ENCODE data around the gene GPR156. TPM values are rescaled to one million over a fixed set of nuclear protein-coding genes. Genes with fewer than 3 reads are reported as not detected.

GPR156 gene
- total and polyA plus RNA-seq, 9 of the 15 experiments (the other 6 are each of a cell fraction or from before 2014, with no cell fraction given): 0.07 to 0.14 (median 0.12) TPM; not detected in 5

DNA sequence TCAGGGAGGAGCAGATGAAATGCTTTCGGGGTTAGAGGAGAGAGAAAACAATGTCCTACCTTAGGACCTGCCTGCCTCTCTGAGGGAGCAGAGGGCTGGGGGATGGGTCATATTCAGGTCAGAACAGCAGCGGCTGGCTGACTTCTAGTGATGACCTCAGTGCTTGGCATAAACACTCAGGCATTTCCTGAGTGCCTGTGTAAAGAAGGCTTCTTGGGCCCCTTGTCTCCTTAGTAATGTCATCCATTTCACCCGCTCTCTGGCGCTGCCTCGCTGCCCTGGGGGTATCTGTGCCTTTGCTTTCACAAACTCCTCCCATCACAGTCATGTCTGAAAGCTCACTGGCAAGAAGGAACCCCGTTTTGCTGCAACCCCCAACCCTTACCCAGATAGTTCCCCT, 107.9 kb downstream of the GPR156 start:
- H3K4me1 ChIP-seq (replicated peaks in 1 of 2; ENCODE audit: control insufficient read depth in 2 of 2, insufficient read depth in 2 of 2, low read length in 2 of 2): no peaks in the 10 kb centered on the region
- H3K79me2 ChIP-seq (ENCODE audit: control insufficient read depth, insufficient read depth, low read length): no peaks in the 10 kb centered on the region
- ChIA-PET POLR2A (no interaction called here), CTCF (ENCODE audit: low intra/inter-chr PET ratio) (no interaction called here)
- no peak overlapping the region for H3K9ac ChIP-seq (ENCODE audit: insufficient read depth in 1 of 2, low read depth in 2 of 2, low read length in 2 of 2)
- no peak overlapping the region for H3K27ac ChIP-seq (ENCODE audit: extremely low read depth, low read depth, low read length)
- FAIRE-seq (no peak), DNase-seq (ENCODE audit: extremely low read depth in 1 of 4, low spot score in 3 of 4) (no peak), ATAC-seq (no peak; the same call in 2 of the 3 replicates)
- no TSS peak for BruUV-seq (replicated peaks)
- H3K27me3 ChIP-seq (ENCODE audit: control insufficient read depth in 2 of 2, insufficient read depth in 2 of 2, low read length in 2 of 2): peaks cover 0 to 14% of the 10 kb centered on the region in 2 experiments; a peak in 3 of 5 replicates
- no peaks in the 10 kb centered on the region for H4K20me1 ChIP-seq (replicated peaks; ENCODE audit: control insufficient read depth, insufficient read depth, low read length)
- H3K36me3 ChIP-seq (ENCODE audit: control insufficient read depth, insufficient read depth, low read length): no peaks in the 10 kb centered on the region
- no peak overlapping the region for H3K4me2 ChIP-seq (ENCODE audit: insufficient read depth, low read length)
- no peak for TF ChIP-seq ZNF766 (CRISPR knock-in tag; conservative IDR thresholded peaks at IDR 0.05)
- TF ChIP-seq, protein P1, sequence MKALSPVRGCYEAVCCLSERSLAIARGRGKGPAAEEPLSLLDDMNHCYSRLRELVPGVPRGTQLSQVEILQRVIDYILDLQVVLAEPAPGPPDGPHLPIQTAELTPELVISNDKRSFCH (CRISPR knock-in tag; IDR thresholded peaks at IDR 0.05): no peak
- TF ChIP-seq, protein P1 (tag; IDR thresholded peaks at IDR 0.05): no peak
- no peak for TF ChIP-seq SMC3 (conservative IDR thresholded peaks at IDR 0.05; ENCODE audit: insufficient read depth, low read depth, low read length)
- no peak for TF ChIP-seq TGIF2 (CRISPR knock-in tag; IDR thresholded peaks at IDR 0.05)
- TF ChIP-seq, protein P2, sequence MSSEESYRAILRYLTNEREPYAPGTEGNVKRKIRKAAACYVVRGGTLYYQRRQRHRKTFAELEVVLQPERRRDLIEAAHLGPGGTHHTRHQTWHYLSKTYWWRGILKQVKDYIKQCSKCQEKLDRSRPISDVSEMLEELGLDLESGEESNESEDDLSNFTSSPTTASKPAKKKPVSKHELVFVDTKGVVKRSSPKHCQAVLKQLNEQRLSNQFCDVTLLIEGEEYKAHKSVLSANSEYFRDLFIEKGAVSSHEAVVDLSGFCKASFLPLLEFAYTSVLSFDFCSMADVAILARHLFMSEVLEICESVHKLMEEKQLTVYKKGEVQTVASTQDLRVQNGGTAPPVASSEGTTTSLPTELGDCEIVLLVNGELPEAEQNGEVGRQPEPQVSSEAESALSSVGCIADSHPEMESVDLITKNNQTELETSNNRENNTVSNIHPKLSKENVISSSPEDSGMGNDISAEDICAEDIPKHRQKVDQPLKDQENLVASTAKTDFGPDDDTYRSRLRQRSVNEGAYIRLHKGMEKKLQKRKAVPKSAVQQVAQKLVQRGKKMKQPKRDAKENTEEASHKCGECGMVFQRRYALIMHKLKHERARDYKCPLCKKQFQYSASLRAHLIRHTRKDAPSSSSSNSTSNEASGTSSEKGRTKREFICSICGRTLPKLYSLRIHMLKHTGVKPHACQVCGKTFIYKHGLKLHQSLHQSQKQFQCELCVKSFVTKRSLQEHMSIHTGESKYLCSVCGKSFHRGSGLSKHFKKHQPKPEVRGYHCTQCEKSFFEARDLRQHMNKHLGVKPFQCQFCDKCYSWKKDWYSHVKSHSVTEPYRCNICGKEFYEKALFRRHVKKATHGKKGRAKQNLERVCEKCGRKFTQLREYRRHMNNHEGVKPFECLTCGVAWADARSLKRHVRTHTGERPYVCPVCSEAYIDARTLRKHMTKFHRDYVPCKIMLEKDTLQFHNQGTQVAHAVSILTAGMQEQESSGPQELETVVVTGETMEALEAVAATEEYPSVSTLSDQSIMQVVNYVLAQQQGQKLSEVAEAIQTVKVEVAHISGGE (CRISPR knock-in tag; IDR thresholded peaks at IDR 0.05): no peak
- TF ChIP-seq ZNF232 (CRISPR knock-in tag; IDR thresholded peaks at IDR 0.05): no peak
- no peak for TF ChIP-seq ATF1 (CRISPR knock-in tag; IDR thresholded peaks at IDR 0.05)
- no peak for TF ChIP-seq ATF1 (tag; IDR thresholded peaks at IDR 0.05)
- TF ChIP-seq HSF4 (CRISPR knock-in tag; IDR thresholded peaks at IDR 0.05; ENCODE audit: borderline replicate concordance): no peak
- TF ChIP-seq KDM4B (IDR thresholded peaks at IDR 0.05; ENCODE audit: borderline replicate concordance in 2 of 2, low read depth in 1 of 2): no peak
- TF ChIP-seq PHF8 (IDR thresholded peaks at IDR 0.05; ENCODE audit: borderline replicate concordance, low read length): no peak
- no peak for TF ChIP-seq KHSRP (IDR thresholded peaks at IDR 0.05)
- TF ChIP-seq, protein P3, sequence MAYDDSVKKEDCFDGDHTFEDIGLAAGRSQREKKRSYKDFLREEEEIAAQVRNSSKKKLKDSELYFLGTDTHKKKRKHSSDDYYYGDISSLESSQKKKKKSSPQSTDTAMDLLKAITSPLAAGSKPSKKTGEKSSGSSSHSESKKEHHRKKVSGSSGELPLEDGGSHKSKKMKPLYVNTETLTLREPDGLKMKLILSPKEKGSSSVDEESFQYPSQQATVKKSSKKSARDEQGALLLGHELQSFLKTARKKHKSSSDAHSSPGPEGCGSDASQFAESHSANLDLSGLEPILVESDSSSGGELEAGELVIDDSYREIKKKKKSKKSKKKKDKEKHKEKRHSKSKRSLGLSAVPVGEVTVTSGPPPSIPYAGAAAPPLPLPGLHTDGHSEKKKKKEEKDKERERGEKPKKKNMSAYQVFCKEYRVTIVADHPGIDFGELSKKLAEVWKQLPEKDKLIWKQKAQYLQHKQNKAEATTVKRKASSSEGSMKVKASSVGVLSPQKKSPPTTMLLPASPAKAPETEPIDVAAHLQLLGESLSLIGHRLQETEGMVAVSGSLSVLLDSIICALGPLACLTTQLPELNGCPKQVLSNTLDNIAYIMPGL (CRISPR knock-in tag; IDR thresholded peaks at IDR 0.05): no peak
- no peak overlapping the region for H2AFZ ChIP-seq (ENCODE audit: low read depth, low read length)
- in situ Hi-C loops (cut with MboI) (no loop called here), intact Hi-C loops (cut with micrococcal nuclease) (no loop called here)
- WGBS (ENCODE audit: insufficient coverage, low coverage, missing lambda C conversion rate): 0% methylated on average over 3 of the region's 6 CpGs
- no peaks in the 10 kb centered on the region for H3K9me3 ChIP-seq (replicated peaks; ENCODE audit: control insufficient read depth, insufficient read depth, low read depth, low read length)
- H3K4me3 ChIP-seq: no peak overlapping the region
- H3K9me1 ChIP-seq (ENCODE audit: control insufficient read depth, insufficient read depth, low read length): no peaks in the 10 kb centered on the region

Data from K562 (cell line).